ENCODE data around the gene GPR75. TPM values are rescaled to one million over a fixed set of nuclear protein-coding genes. Genes with fewer than 3 reads are reported as not detected.
A peak's percentile ranks its signal among the peaks of the same experiment; 100 is the strongest.

GPR75 gene
- total RNA-seq, 1 experiment from 2014 or later = 5.3 TPM

DNA sequence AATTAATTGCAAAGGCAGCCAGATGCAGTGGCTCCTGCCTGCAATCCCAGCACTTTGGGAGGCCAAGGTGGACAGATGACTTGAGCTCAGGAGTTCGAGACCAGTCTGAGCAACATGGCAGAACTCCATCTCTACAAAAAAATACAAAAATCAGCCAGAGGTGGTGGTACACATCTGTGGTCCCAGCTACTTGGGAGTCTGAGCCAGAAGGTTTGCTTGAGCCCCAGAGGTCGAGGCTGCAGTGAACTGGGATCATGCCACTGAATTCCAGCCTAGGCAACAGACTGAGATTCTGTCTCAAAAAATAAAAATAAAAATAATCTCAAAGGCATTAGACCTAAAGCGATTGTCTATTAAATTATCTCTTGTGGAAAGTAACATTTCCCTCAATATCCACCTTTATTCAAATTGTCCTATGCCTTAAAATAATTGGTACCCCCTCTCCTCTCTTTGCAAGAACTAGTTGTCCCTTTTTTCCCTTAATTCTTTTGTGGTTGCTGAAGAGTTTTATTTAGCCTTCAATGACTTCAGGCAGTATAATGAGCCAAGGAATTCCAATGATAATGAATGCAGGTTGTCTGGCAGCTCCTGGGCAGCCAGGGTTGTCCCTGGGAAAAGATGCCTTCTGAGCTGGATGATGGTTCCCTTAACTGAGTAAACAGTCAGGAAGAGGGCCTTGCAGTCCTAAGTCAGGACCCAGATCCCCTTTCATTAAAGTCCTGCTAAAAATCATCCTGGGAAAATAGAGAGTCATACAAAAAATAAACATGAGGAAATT is 32.2 kb downstream of the GPR75 start:
- Histone ChIP-seq H4K8ac (replicated peaks; ENCODE audit: insufficient read length, low read depth, low read length) (no peak overlapping the region), H2BK5ac (ENCODE audit: insufficient read length, low read length) (no peak overlapping the region), H3T11ph (ENCODE audit: low read length) (no peak overlapping the region), H2BK12ac (ENCODE audit: insufficient read length, low read depth, low read length) (no peak overlapping the region), H3K79me2 (ENCODE audit: insufficient read depth, low read length) (no peaks in the 10 kb centered on the region), H4K20me1 (ENCODE audit: control insufficient read depth, insufficient read depth, insufficient read length) (no peaks in the 10 kb centered on the region), H3K4ac (ENCODE audit: low read depth, low read length) (no peak overlapping the region), H3K9ac (ENCODE audit: extremely low read depth, insufficient read length, low read length) (no peak overlapping the region), H3K23me2 (ENCODE audit: insufficient read length, low read depth, low read length, poor library complexity, severe bottlenecking) (no peaks in the 10 kb centered on the region), H3K56ac (ENCODE audit: insufficient read length, low read depth, low read length) (no peak overlapping the region), H2BK15ac (ENCODE audit: low read depth, low read length) (no peak overlapping the region), H3K27me3 (ENCODE audit: insufficient read depth, low read length) (no peaks in the 10 kb centered on the region), H3K9me3 (ENCODE audit: control insufficient read depth, low read depth, low read length) (no peaks in the 10 kb centered on the region), H3K79me1 (ENCODE audit: insufficient read depth, low read depth, low read length, poor library complexity, severe bottlenecking) (no peaks in the 10 kb centered on the region), H3K4me2 (ENCODE audit: insufficient read depth, insufficient read length, low read length) (no peak overlapping the region), H3K4me1 (ENCODE audit: insufficient read depth, low read length) (peaks cover 10% of the 10 kb centered on the region; the same call in 1 of the 2 replicates), H3K23ac (ENCODE audit: insufficient read length, low read depth, low read length) (no peak overlapping the region), H2AK5ac (ENCODE audit: insufficient read length, low read length) (no peak overlapping the region), H3K14ac (ENCODE audit: insufficient read depth, low read length) (no peak overlapping the region), H2BK20ac (ENCODE audit: low read depth, low read length, poor library complexity, severe bottlenecking) (no peak overlapping the region), H4K91ac (ENCODE audit: insufficient read length, low read depth, low read length) (no peak overlapping the region), H2AFZ (ENCODE audit: low read length) (no peak overlapping the region), H3K18ac (ENCODE audit: insufficient read length, low read depth, low read length) (no peak overlapping the region), H4K5ac (ENCODE audit: insufficient read length, low read depth, low read length) (no peak overlapping the region), H2BK120ac (ENCODE audit: low read depth, low read length, poor library complexity, severe bottlenecking) (no peak overlapping the region), H3K27ac (ENCODE audit: insufficient read length, low read depth, low read length) (peak overlapping the region; percentile 12)
- Mint-ChIP-seq H3K9me3 (no peaks in the 10 kb centered on the region), H3K4me3 (peak overlapping the region in 1 of 2 experiments; percentile 28; a peak in 2 of 5 replicates), H3K27ac (peak overlapping the region; percentile 21 to 85 (median 27); a peak in 5 of 7 replicates), H3K27me3 (ENCODE audit: low read depth) (no peaks in the 10 kb centered on the region), H3K36me3 (ENCODE audit: insufficient read depth in 1 of 3, low read depth in 3 of 3) (no peaks in the 10 kb centered on the region), H3K4me1 (peaks cover 29 to 30% of the 10 kb centered on the region in 2 experiments)
- DNase-seq = no peak
- TF ChIP-seq, protein P1, sequence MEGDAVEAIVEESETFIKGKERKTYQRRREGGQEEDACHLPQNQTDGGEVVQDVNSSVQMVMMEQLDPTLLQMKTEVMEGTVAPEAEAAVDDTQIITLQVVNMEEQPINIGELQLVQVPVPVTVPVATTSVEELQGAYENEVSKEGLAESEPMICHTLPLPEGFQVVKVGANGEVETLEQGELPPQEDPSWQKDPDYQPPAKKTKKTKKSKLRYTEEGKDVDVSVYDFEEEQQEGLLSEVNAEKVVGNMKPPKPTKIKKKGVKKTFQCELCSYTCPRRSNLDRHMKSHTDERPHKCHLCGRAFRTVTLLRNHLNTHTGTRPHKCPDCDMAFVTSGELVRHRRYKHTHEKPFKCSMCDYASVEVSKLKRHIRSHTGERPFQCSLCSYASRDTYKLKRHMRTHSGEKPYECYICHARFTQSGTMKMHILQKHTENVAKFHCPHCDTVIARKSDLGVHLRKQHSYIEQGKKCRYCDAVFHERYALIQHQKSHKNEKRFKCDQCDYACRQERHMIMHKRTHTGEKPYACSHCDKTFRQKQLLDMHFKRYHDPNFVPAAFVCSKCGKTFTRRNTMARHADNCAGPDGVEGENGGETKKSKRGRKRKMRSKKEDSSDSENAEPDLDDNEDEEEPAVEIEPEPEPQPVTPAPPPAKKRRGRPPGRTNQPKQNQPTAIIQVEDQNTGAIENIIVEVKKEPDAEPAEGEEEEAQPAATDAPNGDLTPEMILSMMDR (conservative IDR thresholded peaks at IDR 0.05) = no peak
- no CpG with 5 or more reads among the region's 3 CpGs for WGBS (ENCODE audit: extremely low coverage, insufficient read length, low lambda C conversion rate)
